Measurements from ENCODE around the gene TTLL11.

DNA sequence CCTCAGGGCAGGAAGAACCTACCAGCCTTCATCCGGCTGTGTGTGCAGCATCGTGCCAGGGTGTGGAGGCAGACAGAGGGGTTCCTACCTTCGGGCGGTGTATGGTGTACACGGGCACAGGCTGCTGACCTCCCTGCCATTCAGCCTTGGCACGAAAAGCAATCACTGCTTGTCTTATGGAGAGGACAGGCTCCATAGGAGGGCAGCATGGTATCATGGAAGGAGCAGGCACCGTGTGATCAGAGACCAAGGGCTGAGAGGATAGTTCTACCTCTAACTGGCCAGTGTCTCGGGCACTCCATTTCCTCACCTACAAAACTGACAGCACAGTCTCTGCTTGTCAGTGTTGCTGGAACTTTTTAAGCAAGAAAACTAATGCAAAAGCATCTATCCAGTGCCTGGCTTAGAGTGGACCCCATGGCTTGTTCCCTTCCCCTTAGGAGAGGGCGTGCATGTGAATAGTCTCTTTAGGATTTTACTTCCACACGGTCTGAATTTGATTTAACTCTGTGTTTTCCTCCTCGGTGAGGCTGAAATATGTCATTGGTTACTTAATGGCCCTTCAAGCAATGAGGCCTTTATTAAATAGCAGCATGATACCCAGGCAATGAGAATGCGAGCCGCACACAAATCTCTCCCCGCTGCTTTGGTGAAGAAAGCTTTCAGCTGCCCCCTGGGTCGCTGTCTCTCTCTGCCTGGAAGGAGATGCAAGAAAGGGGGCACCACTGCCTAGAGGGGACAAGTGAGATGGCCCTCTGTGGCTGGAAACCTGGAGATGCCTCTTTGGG is 22.2 kb downstream of the TTLL11 start:
- TF ChIP-seq POLR2A (IDR thresholded peaks at IDR 0.05) = no peak
- peak in 1 of 5 experiments; percentile 20 for TF ChIP-seq CTCF (IDR thresholded peaks at IDR 0.05 in 4 of 5, conservative IDR thresholded peaks at IDR 0.05 in 1 of 5)
